ENCODE data around the gene PYDC2.

DNA sequence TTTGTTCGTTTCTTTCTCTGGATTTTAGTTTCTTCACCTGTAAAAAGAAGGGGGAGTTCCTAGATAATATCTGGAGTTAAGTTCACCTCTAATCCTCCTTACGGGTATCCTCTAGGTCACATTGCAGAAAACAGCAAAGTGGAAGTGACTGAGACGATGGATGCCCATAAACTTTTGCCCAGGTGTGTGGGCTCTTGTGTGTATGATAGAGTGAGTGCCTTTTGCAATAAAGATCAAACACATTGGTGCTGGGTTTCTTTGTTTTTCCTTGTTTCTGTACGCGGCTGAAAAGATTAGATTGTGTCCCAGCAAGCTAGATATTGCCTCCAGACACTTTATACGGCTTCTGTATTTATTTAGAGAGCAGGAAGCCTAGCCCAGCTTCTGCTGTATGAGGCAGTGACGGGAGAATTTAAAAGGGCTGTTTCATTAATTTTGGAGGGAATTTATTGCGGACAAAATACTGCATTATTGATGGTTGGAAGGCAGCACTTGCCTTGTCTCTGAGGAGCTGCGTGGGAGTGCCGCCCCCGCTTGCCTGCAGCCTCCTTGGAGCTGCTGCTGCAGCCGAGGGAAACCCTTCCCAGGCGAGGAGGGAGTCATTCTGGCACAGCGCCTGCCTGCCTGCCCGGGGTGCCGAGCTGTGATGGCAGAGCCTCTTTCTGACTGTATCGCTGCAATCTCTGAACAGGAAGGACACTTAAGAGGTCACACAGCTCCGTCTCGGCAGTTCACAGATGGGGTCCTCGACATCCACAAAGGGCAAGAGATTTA, 38.5 kb downstream of the PYDC2 start:
- TF ChIP-seq, protein P1, sequence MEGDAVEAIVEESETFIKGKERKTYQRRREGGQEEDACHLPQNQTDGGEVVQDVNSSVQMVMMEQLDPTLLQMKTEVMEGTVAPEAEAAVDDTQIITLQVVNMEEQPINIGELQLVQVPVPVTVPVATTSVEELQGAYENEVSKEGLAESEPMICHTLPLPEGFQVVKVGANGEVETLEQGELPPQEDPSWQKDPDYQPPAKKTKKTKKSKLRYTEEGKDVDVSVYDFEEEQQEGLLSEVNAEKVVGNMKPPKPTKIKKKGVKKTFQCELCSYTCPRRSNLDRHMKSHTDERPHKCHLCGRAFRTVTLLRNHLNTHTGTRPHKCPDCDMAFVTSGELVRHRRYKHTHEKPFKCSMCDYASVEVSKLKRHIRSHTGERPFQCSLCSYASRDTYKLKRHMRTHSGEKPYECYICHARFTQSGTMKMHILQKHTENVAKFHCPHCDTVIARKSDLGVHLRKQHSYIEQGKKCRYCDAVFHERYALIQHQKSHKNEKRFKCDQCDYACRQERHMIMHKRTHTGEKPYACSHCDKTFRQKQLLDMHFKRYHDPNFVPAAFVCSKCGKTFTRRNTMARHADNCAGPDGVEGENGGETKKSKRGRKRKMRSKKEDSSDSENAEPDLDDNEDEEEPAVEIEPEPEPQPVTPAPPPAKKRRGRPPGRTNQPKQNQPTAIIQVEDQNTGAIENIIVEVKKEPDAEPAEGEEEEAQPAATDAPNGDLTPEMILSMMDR (IDR thresholded peaks at IDR 0.05) = no peak
- no peak for TF ChIP-seq POLR2A (IDR thresholded peaks at IDR 0.05)
